ENCODE measurements around the gene MAN1A2. TPM values are rescaled to one million over a fixed set of nuclear protein-coding genes. Genes with fewer than 3 reads are reported as not detected.

MAN1A2 gene
- total and polyA plus RNA-seq, 4 donors: 6.4 to 56.3 (median 25.3) TPM

DNA sequence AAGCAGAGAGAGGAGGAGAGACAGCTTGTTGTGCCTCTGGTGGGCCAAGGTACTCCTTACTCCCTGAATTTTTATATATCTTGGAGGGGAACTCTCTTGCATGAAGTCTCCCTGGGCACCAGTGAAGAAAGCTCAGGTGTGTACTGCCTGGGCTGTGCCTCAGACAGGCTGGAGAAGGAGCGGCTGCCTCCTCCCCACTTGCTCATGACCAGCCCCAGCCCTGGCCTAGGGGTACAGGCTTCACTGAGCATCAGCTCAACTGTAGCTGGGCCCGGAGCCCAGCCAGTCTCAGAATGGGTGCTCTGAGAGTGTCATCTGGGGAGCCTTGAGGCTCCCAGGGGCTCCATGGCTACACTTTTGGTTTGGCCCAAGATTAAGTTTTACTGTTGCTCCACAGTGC is 193.8 kb downstream of the MAN1A2 start:
- Histone ChIP-seq H3K9ac (ENCODE audit: insufficient read depth in 1 of 2, low read length in 2 of 2) (no peak overlapping the region), H3K9me3 (ENCODE audit: control insufficient read depth in 4 of 4, insufficient read depth in 3 of 4, low read length in 3 of 4) (peaks cover 0 to 5% (median under 1%) of the 10 kb centered on the region in 4 donors), H3K36me3 (ENCODE audit: control insufficient read depth in 4 of 4, insufficient read depth in 4 of 4, low read length in 4 of 4) (no peaks in the 10 kb centered on the region), H3K4me1 (ENCODE audit: control insufficient read depth in 5 of 5, insufficient read depth in 5 of 5, low read length in 5 of 5) (peaks cover 0 to 4% (median 0%) of the 10 kb centered on the region in 5 donors), H3K27me3 (ENCODE audit: control insufficient read depth in 3 of 3, insufficient read depth in 3 of 3, low read length in 2 of 3) (no peaks in the 10 kb centered on the region), H3K4me3 (no peak overlapping the region), H3K27ac (ENCODE audit: low read depth in 1 of 2, low read length in 1 of 2) (no peak overlapping the region)
- WGBS, 2 donors: 95 to 100% methylated on average over 2 of the region's 2 CpGs
- ATAC-seq (ENCODE audit: insufficient read depth, low FRiP score) (no peak), DNase-seq (no peak)
- TF ChIP-seq CTCF (IDR thresholded peaks at IDR 0.05; ENCODE audit: control extremely low read depth, extremely low read depth): no peak

DNA sequence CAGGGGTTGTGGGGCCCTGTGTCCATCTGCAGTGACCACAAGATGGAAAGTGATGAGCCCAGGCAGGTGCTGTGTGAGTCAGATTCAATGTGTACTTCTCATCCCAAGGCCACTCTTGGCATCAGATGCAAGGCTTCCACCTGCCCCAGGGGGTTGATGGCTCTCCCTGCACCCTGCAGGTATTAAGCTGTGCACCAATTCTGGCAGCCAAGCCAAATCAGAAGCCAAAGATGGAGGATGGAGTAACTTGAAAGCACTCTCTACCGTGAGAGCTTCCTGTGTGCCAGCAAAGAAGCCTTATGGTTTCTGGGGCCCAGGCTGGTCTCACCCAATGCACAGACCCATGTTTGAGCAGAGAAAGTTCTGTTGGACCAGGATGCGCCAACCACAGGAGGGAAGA is 194.3 kb downstream of the MAN1A2 start:
- Histone ChIP-seq H3K4me3 (no peak overlapping the region), H3K27me3 (ENCODE audit: control insufficient read depth in 3 of 3, insufficient read depth in 3 of 3, low read length in 2 of 3) (no peaks in the 10 kb centered on the region), H3K9me3 (ENCODE audit: control insufficient read depth in 4 of 4, insufficient read depth in 3 of 4, low read length in 3 of 4) (peaks cover 0 to 5% (median under 1%) of the 10 kb centered on the region in 4 donors), H3K4me1 (ENCODE audit: control insufficient read depth in 5 of 5, insufficient read depth in 5 of 5, low read length in 5 of 5) (peaks cover 0 to 4% (median 0%) of the 10 kb centered on the region in 5 donors), H3K36me3 (ENCODE audit: control insufficient read depth in 4 of 4, insufficient read depth in 4 of 4, low read length in 4 of 4) (no peaks in the 10 kb centered on the region), H3K27ac (ENCODE audit: low read depth in 1 of 2, low read length in 1 of 2) (peak overlapping the region in 1 of 2 donors; percentile 2), H3K9ac (ENCODE audit: insufficient read depth in 1 of 2, low read length in 2 of 2) (no peak overlapping the region)
- no peak for ATAC-seq (ENCODE audit: insufficient read depth, low FRiP score)
- 80 to 97% methylated on average over 2 of the region's 2 CpGs for WGBS, 2 donors
- no peak for TF ChIP-seq CTCF (IDR thresholded peaks at IDR 0.05; ENCODE audit: control extremely low read depth, extremely low read depth)
- no peak for DNase-seq

GRCh38 chr1:117562581-117563491 is 195.6 kb downstream of the MAN1A2 start:
- ATAC-seq (ENCODE audit: insufficient read depth, low FRiP score) (peak; percentile 45), DNase-seq (peak in 2 of 3 donors; percentile 20 to 26)
- Histone ChIP-seq H3K36me3 (ENCODE audit: control insufficient read depth in 4 of 4, insufficient read depth in 4 of 4, low read length in 4 of 4) (no peaks in the 10 kb centered on the region), H3K27ac (ENCODE audit: low read depth in 1 of 2, low read length in 1 of 2) (peak overlapping the region in 1 of 2 donors; percentile 41), H3K9ac (ENCODE audit: insufficient read depth in 1 of 2, low read length in 2 of 2) (no peak overlapping the region), H3K27me3 (ENCODE audit: control insufficient read depth in 3 of 3, insufficient read depth in 3 of 3, low read length in 2 of 3) (no peaks in the 10 kb centered on the region), H3K4me1 (ENCODE audit: control insufficient read depth in 5 of 5, insufficient read depth in 5 of 5, low read length in 5 of 5) (peaks cover 0 to 4% (median 0%) of the 10 kb centered on the region in 5 donors), H3K9me3 (ENCODE audit: control insufficient read depth in 4 of 4, insufficient read depth in 3 of 4, low read length in 3 of 4) (peaks cover 0 to 5% (median 0%) of the 10 kb centered on the region in 4 donors), H3K4me3 (no peak overlapping the region)
- TF ChIP-seq CTCF (IDR thresholded peaks at IDR 0.05; ENCODE audit: control extremely low read depth, extremely low read depth): no peak
- WGBS, 2 donors: 55 to 63% methylated on average over 9 of the region's 9 CpGs

All from lung (tissue), 12 donors.